Measurements from ENCODE around the gene GDF7. TPM values are rescaled to one million over a fixed set of nuclear protein-coding genes. Genes with fewer than 3 reads are reported as not detected.

The GDF7 gene
- total RNA-seq, 4 donors from 2014 or later = 0.12 to 1.1 (median 0.25) TPM

DNA sequence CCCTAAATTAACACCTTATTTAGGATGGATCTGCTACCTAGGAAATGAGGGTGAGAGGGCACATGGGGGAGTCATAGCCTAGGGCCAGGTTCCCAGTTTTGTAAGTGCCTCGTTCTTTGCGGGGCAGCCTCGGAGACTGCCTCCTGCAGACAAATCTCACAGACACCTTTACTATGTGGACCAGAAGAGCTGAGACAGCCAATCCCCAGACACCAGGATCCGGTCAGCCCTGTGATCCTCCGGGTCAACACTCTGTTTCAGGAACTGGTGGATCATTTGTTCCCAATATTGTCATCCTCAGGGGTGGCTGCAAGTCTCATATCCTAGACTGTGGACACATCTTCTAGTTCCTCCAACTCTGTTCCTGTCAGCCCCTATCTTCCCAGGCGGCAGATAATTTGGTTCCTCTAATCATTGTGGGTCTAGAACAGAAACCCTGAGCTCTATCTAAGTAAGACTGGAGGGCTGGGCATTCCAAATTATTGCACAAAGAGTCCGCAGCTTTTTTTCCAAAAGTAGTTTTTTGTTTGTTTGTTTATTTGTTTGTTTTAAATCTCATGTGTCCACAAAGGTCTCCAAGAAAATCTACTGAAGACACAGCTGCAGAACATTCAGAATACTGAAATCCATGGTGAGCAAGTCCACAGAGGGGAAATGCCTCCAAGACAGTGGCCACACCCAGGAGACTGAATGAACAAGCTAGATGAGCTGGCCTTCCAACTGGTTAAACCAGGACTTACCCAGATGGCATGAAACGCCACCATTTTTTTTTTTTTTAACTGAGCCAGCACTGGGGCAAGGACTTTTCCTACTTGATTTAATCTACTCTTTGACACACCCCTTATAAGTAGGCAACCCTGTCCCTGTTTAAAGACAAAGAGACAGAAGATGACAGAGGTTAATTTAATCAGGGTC lies 6.2 kb upstream of the GDF7 start:
- DNase-seq (ENCODE audit: low spot score) (no peak), ATAC-seq (ENCODE audit: low FRiP score) (no peak)
- TF ChIP-seq CTCF (IDR thresholded peaks at IDR 0.05) = no peak

DNA sequence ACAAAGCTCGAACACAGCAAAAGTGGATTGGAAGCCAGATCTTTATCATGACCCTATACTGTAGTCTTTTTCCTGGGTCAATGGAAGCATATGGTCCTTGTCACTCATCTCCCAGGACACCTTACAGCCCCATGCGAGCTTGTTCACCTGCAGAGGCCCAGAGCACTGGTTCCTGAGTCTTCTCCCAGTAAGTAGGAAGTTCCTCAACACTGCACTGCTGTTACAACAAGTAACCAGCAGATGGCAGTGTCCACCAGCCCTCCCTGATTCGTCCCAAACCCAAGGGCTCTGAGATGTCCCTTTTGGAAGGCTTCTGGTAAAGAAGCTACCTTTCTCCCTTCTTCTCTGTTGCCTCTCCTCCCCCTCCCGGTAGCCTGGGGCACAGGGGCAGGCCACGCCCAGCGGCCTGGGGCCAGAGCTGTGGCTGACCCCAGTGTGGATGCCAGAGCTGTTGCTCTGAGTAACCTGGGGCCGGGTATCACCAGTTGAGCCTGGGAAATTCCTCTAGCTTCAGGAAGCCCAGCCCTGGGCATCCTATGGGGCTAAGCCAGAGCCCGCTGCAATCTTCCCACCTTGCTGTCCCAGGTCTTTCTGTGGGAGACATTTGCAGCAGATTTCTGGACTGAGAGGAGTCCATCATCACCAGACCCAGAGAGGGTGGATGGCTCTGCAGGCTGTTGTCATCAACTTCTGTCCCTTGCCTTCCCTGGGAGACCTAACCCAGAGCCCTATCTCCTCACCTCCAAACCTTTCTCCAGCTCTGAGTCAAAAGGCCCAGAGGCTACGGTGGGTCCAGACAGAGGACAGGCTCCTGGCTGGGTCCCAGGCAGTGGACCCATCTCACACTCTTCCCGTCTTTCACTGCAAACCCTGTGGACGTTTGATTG lies 5.3 kb upstream of the GDF7 start:
- DNase-seq (ENCODE audit: low spot score) = no peak
- peak in 2 of 3 donors; percentile 33 to 64 for TF ChIP-seq CTCF (IDR thresholded peaks at IDR 0.05)

GRCh38 chr2:20662308-20662937 lies 4.5 kb upstream of the GDF7 start:
- DNase-seq (ENCODE audit: low spot score) = no peak
- no peak for ATAC-seq (ENCODE audit: low FRiP score)
- TF ChIP-seq CTCF (IDR thresholded peaks at IDR 0.05) = no peak

More for the DNA sequence above, 5.3 kb upstream of the GDF7 start:
- no peak for ATAC-seq (ENCODE audit: low FRiP score)

DNA sequence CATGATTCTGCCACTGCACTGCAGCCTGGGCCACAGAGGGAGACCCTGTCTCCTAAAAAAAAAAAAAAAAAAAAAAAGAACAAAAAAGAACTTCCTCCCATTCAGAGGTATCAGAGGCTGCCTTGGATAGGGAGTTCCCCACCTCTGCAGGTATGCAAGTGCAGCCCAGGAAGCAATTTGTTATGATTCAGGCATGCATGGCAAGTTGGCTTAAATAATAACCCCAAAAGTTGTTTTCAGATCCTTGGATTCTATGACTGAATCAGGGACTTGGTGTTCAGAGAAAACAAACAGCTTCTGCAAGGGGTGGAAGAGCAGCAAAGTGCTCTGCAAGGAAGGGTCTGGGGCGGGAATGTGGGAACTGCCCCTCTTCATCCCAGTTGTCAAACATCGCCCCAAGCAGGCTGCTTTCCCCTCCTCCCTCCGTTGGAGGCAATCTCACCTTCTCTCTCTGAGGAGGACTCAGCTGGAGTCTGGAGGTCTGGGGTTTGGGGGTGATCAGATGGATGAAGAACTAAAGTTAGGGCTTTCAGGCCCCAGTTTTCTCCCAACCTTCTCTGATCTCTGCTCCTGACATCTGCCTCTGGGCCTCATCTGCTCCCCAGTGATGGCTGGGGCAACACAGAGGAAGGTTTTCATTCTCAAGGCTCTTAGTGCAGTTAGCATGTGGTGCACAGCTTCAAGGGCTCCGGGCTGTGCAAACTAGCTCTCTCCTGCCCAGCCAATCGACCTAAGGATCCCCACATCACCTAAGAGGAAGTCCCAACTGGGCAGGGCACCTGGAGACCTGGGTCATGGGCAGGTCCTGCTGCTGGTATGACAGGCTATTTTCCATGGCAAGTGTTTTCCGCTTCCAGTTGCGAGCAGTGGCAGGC lies 3.5 kb upstream of the GDF7 start:
- TF ChIP-seq CTCF (IDR thresholded peaks at IDR 0.05) = no peak
- ATAC-seq (ENCODE audit: low FRiP score) (no peak), DNase-seq (ENCODE audit: low spot score) (no peak)

DNA sequence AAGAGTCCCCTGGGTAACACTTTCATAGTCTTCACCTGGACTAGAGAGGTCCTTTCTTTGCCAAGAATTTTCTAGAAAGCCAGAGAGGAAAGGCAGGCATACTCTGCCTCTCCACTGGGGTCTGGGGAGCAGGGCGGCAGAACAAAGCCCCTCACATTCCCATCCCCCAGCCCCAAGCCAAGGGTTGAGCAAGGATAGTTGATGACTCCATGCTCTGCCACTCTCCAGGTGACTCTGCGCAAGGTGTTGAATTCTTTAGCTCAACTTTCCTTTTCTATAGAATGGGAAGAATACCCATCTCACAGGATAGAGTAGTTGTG lies 2.9 kb upstream of the GDF7 start:
- DNase-seq (ENCODE audit: low spot score) (no peak), ATAC-seq (ENCODE audit: low FRiP score) (no peak)
- no peak for TF ChIP-seq CTCF (IDR thresholded peaks at IDR 0.05)

Measured in omental fat pad (tissue), 4 donors.